ENCODE data around the gene KRTAP12-4.
"Not testable (repeated sequence)": the region's sequence is repeated elsewhere in the genome, so short reads cannot be mapped to it uniquely, and the experiment has no call there.

The KRTAP12-4 gene

GRCh38 chr21:44610157-44610843 is 44.2 kb downstream of the KRTAP12-4 start:
- DNase-seq (ENCODE audit: low read depth), result not testable (repeated sequence)

GRCh38 chr21:44609193-44609592 is 45.3 kb downstream of the KRTAP12-4 start:
- no peak for DNase-seq (ENCODE audit: low read depth)

- DNase-seq (ENCODE audit: low read depth), result no peak
These were observed 48.0 kb downstream of the KRTAP12-4 start for GRCh38 chr21:44606495-44606894.

Data from activated T-cell treated with anti-CD3 and anti-CD28 coated beads for 24 hours (primary cell).